ENCODE measurements around the gene KCNJ10.

GRCh38 chr1:159978107-159978398 lies 91.9 kb downstream of the KCNJ10 start:
- TF ChIP-seq, protein P1, sequence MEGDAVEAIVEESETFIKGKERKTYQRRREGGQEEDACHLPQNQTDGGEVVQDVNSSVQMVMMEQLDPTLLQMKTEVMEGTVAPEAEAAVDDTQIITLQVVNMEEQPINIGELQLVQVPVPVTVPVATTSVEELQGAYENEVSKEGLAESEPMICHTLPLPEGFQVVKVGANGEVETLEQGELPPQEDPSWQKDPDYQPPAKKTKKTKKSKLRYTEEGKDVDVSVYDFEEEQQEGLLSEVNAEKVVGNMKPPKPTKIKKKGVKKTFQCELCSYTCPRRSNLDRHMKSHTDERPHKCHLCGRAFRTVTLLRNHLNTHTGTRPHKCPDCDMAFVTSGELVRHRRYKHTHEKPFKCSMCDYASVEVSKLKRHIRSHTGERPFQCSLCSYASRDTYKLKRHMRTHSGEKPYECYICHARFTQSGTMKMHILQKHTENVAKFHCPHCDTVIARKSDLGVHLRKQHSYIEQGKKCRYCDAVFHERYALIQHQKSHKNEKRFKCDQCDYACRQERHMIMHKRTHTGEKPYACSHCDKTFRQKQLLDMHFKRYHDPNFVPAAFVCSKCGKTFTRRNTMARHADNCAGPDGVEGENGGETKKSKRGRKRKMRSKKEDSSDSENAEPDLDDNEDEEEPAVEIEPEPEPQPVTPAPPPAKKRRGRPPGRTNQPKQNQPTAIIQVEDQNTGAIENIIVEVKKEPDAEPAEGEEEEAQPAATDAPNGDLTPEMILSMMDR (IDR thresholded peaks at IDR 0.05; ENCODE audit: insufficient read depth, low read depth, low read length): no peak
- TF ChIP-seq EZH2 (IDR thresholded peaks at IDR 0.05; ENCODE audit: insufficient read depth, low read length): no peak

Data from astrocyte (in vitro differentiated cells and primary cell).